Measurements from ENCODE around the gene CAND2. TPM values are rescaled to one million over a fixed set of nuclear protein-coding genes. Genes with fewer than 3 reads are reported as not detected.

CAND2 gene
- polyA plus RNA-seq, 3 donors = not detected

DNA sequence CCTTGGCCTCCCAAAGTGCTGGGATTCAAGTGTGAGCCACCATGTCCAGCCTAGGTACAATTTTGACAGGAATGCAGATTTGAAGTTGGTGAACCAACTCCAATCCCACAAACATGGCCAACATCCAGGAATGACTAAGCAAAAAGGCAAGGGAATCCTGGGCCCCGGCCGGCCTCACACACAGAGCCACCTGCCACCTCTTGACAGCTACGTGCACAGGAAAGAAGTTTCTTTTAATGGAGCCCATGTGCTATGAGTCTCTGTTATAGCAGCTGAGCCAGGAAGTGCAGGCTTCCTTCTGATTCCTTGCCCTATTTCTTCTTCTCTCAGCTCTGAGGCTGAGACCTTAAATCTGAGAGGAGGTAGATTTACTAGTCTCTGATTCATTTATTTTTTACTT is 46.3 kb upstream of the CAND2 start:
- no peak for DNase-seq
- intact Hi-C loops (cut with micrococcal nuclease) = no loop called here
- H3K27me3 ChIP-seq (ENCODE audit: control insufficient read depth in 2 of 2, insufficient read depth in 2 of 2, low read length in 2 of 2) = no peaks in the 10 kb centered on the region
- H3K27ac ChIP-seq (ENCODE audit: low read depth in 1 of 2, low read length in 2 of 2) = no peak overlapping the region
- Mint-ChIP-seq H3K4me1 (peaks cover 3% of the 10 kb centered on the region), H3K9me3 (peaks cover 0 to 1% (median 0%) of the 10 kb centered on the region in 7 donors), H3K27ac (no peak overlapping the region), H3K36me3 (no peaks in the 10 kb centered on the region), H3K27me3 (ENCODE audit: low read depth in 3 of 3) (peaks cover 0 to 21% (median 15%) of the 10 kb centered on the region in 3 donors), H3K4me3 (no peak overlapping the region)
- no peak overlapping the region for H3K4me3 ChIP-seq (replicated peaks in 1 of 3; ENCODE audit: low read depth in 2 of 3, low read length in 3 of 3)
- H3K36me3 ChIP-seq (replicated peaks in 1 of 2; ENCODE audit: control insufficient read depth in 1 of 2, insufficient read depth in 2 of 2, low read length in 2 of 2) = no peaks in the 10 kb centered on the region
- H3K4me2 ChIP-seq (replicated peaks; ENCODE audit: extremely low read depth, low read length, poor library complexity, severe bottlenecking) = no peak overlapping the region
- TF ChIP-seq, protein P1, sequence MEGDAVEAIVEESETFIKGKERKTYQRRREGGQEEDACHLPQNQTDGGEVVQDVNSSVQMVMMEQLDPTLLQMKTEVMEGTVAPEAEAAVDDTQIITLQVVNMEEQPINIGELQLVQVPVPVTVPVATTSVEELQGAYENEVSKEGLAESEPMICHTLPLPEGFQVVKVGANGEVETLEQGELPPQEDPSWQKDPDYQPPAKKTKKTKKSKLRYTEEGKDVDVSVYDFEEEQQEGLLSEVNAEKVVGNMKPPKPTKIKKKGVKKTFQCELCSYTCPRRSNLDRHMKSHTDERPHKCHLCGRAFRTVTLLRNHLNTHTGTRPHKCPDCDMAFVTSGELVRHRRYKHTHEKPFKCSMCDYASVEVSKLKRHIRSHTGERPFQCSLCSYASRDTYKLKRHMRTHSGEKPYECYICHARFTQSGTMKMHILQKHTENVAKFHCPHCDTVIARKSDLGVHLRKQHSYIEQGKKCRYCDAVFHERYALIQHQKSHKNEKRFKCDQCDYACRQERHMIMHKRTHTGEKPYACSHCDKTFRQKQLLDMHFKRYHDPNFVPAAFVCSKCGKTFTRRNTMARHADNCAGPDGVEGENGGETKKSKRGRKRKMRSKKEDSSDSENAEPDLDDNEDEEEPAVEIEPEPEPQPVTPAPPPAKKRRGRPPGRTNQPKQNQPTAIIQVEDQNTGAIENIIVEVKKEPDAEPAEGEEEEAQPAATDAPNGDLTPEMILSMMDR (IDR thresholded peaks at IDR 0.05) = no peak
- no peaks in the 10 kb centered on the region for H3K4me1 ChIP-seq (ENCODE audit: control insufficient read depth in 1 of 2, insufficient read depth in 2 of 2, low read length in 2 of 2)
- H4K20me1 ChIP-seq (ENCODE audit: insufficient read depth, low read length) = no peaks in the 10 kb centered on the region
- no peak overlapping the region for H3K9ac ChIP-seq (ENCODE audit: insufficient read depth, low read length, poor library complexity, severe bottlenecking)
- no peak overlapping the region for H2AFZ ChIP-seq (ENCODE audit: insufficient read depth, low read depth, low read length, poor library complexity, severe bottlenecking)
- no peaks in the 10 kb centered on the region for H3K9me3 ChIP-seq (replicated peaks in 1 of 2; ENCODE audit: control insufficient read depth in 1 of 2, insufficient read depth in 1 of 2, low read length in 2 of 2)
- WGBS (ENCODE audit: insufficient coverage) = 0% methylated on average over 1 of the region's 3 CpGs
- no peaks in the 10 kb centered on the region for H3K79me2 ChIP-seq (ENCODE audit: insufficient read depth, low read length)

- peaks cover 3% of the 10 kb centered on the region for H3K4me1 Mint-ChIP-seq
- Histone ChIP-seq H2AFZ (ENCODE audit: insufficient read depth, low read depth, low read length, poor library complexity, severe bottlenecking) (no peak overlapping the region), H3K36me3 (replicated peaks in 1 of 2; ENCODE audit: control insufficient read depth in 1 of 2, insufficient read depth in 2 of 2, low read length in 2 of 2) (no peaks in the 10 kb centered on the region), H3K27ac (ENCODE audit: low read depth in 1 of 2, low read length in 2 of 2) (no peak overlapping the region), H3K9me3 (replicated peaks in 1 of 2; ENCODE audit: control insufficient read depth in 1 of 2, insufficient read depth in 1 of 2, low read length in 2 of 2) (no peaks in the 10 kb centered on the region), H4K20me1 (ENCODE audit: insufficient read depth, low read length) (no peaks in the 10 kb centered on the region), H3K4me2 (replicated peaks; ENCODE audit: extremely low read depth, low read length, poor library complexity, severe bottlenecking) (no peak overlapping the region), H3K4me3 (replicated peaks in 1 of 3; ENCODE audit: low read depth in 2 of 3, low read length in 3 of 3) (no peak overlapping the region), H3K9ac (ENCODE audit: insufficient read depth, low read length, poor library complexity, severe bottlenecking) (no peak overlapping the region), H3K4me1 (ENCODE audit: control insufficient read depth in 1 of 2, insufficient read depth in 2 of 2, low read length in 2 of 2) (no peaks in the 10 kb centered on the region), H3K27me3 (ENCODE audit: control insufficient read depth in 2 of 2, insufficient read depth in 2 of 2, low read length in 2 of 2) (no peaks in the 10 kb centered on the region), H3K79me2 (ENCODE audit: insufficient read depth, low read length) (no peaks in the 10 kb centered on the region)
- intact Hi-C loops (cut with micrococcal nuclease) = no loop called here
- H3K27me3 Mint-ChIP-seq (ENCODE audit: low read depth in 3 of 3) = peaks cover 0 to 21% (median 15%) of the 10 kb centered on the region in 3 donors
- peaks cover 0 to 1% (median 0%) of the 10 kb centered on the region in 7 donors for H3K9me3 Mint-ChIP-seq
- H3K27ac Mint-ChIP-seq = no peak overlapping the region
- DNase-seq = no peak
- WGBS (ENCODE audit: insufficient coverage) = 57% methylated on average over 2 of the region's 4 CpGs
- no peak overlapping the region for H3K4me3 Mint-ChIP-seq
- TF ChIP-seq, protein P1 (IDR thresholded peaks at IDR 0.05) = no peak
- no peaks in the 10 kb centered on the region for H3K36me3 Mint-ChIP-seq
Observed at GRCh38 chr3:12750658-12751071, 45.8 kb upstream of the CAND2 start.
